GM23338 (cell line): Measurements from ENCODE around the gene PKD1L1. TPM values are rescaled to one million over a fixed set of nuclear protein-coding genes. Genes with fewer than 3 reads are reported as not detected.

Experiments
- ATAC-seq: fragments of 200-7000 bp; cut with Tn5 transposase; 3 replicates; pipeline ENCODE4 v1.9.1; 2020
- DNase-seq: peaks from one replicate; pipeline ENCODE4 v3.0.0-alpha.2; 2015; ENCODE audit warnings: low spot score
- H2AFZ ChIP-seq: fragments of 200-600 bp; sonication (generic); 2 replicates; pipeline ENCODE4 v1.8.0; 2016; ENCODE audit warnings: antibody characterized with exemption, mild to moderate bottlenecking, moderate library complexity
- H3F3A ChIP-seq: fragments of 200-600 bp; sonication (generic); replicated peaks from 2 replicates; pipeline ENCODE4 v1.8.0; 2017; ENCODE audit warnings: antibody characterized with exemption, mixed run types, low read depth
- H3K27ac ChIP-seq: fragments of 200-600 bp; sonication (generic); 2 replicates; pipeline ENCODE4 v1.6.1; 2016; ENCODE audit warnings: low read depth
- H3K27me3 ChIP-seq: fragments of 200-600 bp; sonication (generic); 2 replicates; pipeline ENCODE4 v1.8.0; 2016; ENCODE audit warnings: mild to moderate bottlenecking, mixed run types, moderate library complexity; ENCODE audit not compliant: insufficient read depth
- H3K36me3 ChIP-seq: fragments of 200-600 bp; sonication (generic); 2 replicates; pipeline ENCODE4 v1.8.0; 2016; ENCODE audit warnings: mild to moderate bottlenecking; ENCODE audit not compliant: insufficient read depth
- H3K4me1 ChIP-seq: fragments of 200-600 bp; sonication (generic); 2 replicates; pipeline ENCODE4 v1.8.0; 2016; ENCODE audit warnings: mild to moderate bottlenecking, moderate library complexity; ENCODE audit not compliant: insufficient read depth
- H3K4me2 ChIP-seq: fragments of 200-600 bp; sonication (generic); 2 replicates; pipeline ENCODE4 v1.7.1; 2017; ENCODE audit warnings: mixed run types
- H3K4me3 ChIP-seq: fragments of 200-600 bp; sonication (generic); 2 replicates; pipeline ENCODE4 v1.6.1; 2016; ENCODE audit warnings: mixed run types
- H3K79me2 ChIP-seq: fragments of 200-600 bp; sonication (generic); replicated peaks from 2 replicates; pipeline ENCODE4 v1.8.0; 2017; ENCODE audit warnings: mild to moderate bottlenecking; ENCODE audit not compliant: insufficient read depth
- H3K9me2 ChIP-seq: fragments of 200-600 bp; sonication (generic); 2 replicates; pipeline ENCODE4 v1.8.0; 2017; ENCODE audit not compliant: insufficient read depth
- H4K20me1 ChIP-seq: fragments of 200-600 bp; sonication (generic); replicated peaks from 2 replicates; pipeline ENCODE4 v1.8.0; 2017; ENCODE audit warnings: mild to moderate bottlenecking; ENCODE audit not compliant: insufficient read depth
- H3K27ac Mint-ChIP-seq: 2 replicates; pipeline ENCODE4 v1.8.0; 2020; ENCODE audit warnings: inconsistent platforms, mild to moderate bottlenecking, moderate library complexity, mixed read lengths
- H3K27me3 Mint-ChIP-seq: 3 replicates; pipeline ENCODE4 v1.8.0; 2022; ENCODE audit warnings: low read depth, mild to moderate bottlenecking, moderate library complexity, mixed read lengths, inconsistent platforms; ENCODE audit not compliant: insufficient read depth, poor library complexity
- H3K36me3 Mint-ChIP-seq: 3 replicates; pipeline ENCODE4 v1.8.0; 2021; ENCODE audit warnings: low read depth, mild to moderate bottlenecking, inconsistent platforms, moderate library complexity, mixed read lengths
- H3K4me1 Mint-ChIP-seq: 3 replicates; pipeline ENCODE4 v1.8.0; 2020; ENCODE audit warnings: mild to moderate bottlenecking, inconsistent platforms, mixed read lengths
- H3K4me3 Mint-ChIP-seq: 3 replicates; pipeline ENCODE4 v1.8.0; 2021; ENCODE audit warnings: moderate library complexity, mild to moderate bottlenecking, inconsistent platforms, mixed read lengths
- H3K9me3 Mint-ChIP-seq: 3 replicates; pipeline ENCODE4 v1.8.0; 2020; ENCODE audit warnings: moderate library complexity, mild to moderate bottlenecking, inconsistent platforms, mixed read lengths
- CREB1 ChIP-seq: fragments of 250-450 bp; sonication (Bioruptor Pico); IDR thresholded peaks from 2 replicates; pipeline ENCODE4 v1.5.0; 2020; ENCODE audit warnings: low read depth, mild to moderate bottlenecking, moderate library complexity
- ETS1 ChIP-seq: IDR thresholded peaks from 2 replicates; pipeline ENCODE4 v1.6.1; 2016; ENCODE audit warnings: antibody characterized with exemption
- EZH2 ChIP-seq: fragments of 200-600 bp; sonication (generic); IDR thresholded peaks from one replicate; pipeline ENCODE4 v1.8.0; 2017; ENCODE audit warnings: antibody characterized with exemption, mild to moderate bottlenecking, low read depth; ENCODE audit not compliant: unreplicated experiment
- EZH2phosphoT487 ChIP-seq: fragments of 200-600 bp; sonication (generic); IDR thresholded peaks from one replicate; pipeline ENCODE4 v1.8.1; 2018; ENCODE audit warnings: antibody characterized with exemption; ENCODE audit not compliant: unreplicated experiment
- JUNB ChIP-seq: IDR thresholded peaks from one replicate; pipeline ENCODE4 v1.6.1; 2016; ENCODE audit warnings: antibody characterized with exemption; ENCODE audit not compliant: unreplicated experiment
- POLR2AphosphoS5 ChIP-seq: IDR thresholded peaks from 2 replicates; pipeline ENCODE4 v1.6.1; 2016; ENCODE audit warnings: antibody characterized with exemption, low read depth
- REST ChIP-seq: IDR thresholded peaks from one replicate; pipeline ENCODE4 v1.6.1; 2018; ENCODE audit warnings: antibody characterized with exemption; ENCODE audit not compliant: unreplicated experiment
- STAT1 ChIP-seq: IDR thresholded peaks from one replicate; pipeline ENCODE4 v1.6.1; 2016; ENCODE audit warnings: antibody characterized with exemption; ENCODE audit not compliant: unreplicated experiment
- ZNF114 ChIP-seq: fragments of 250-450 bp; sonication (Bioruptor Pico); IDR thresholded peaks from 2 replicates; pipeline ENCODE4 v1.5.0; 2020; ENCODE audit warnings: mild to moderate bottlenecking, moderate library complexity
- ZNF331 ChIP-seq: fragments of 250-450 bp; sonication (Bioruptor Pico); IDR thresholded peaks from 2 replicates; pipeline ENCODE4 v1.5.0; 2020; ENCODE audit warnings: low read depth, mild to moderate bottlenecking, moderate library complexity
- ZNF462 ChIP-seq: fragments of 250-450 bp; sonication (Bioruptor Pico); IDR thresholded peaks from 2 replicates; pipeline ENCODE4 v1.5.0; 2020; ENCODE audit warnings: mild to moderate bottlenecking, moderate library complexity
- polyA plus RNA-seq: library from polyadenylated mRNA; unstranded; fragments of >200 nt; fragmentation: Nextera tagmentation; extraction: Ambion mirVana; gene quantifications from 2 replicates; pipeline ENCODE4 v1.2.1, GENCODE V29; 2016
- total RNA-seq: library from RNA; depleted of rRNA; stranded (reverse); fragments of >200 nt; shearing (Covaris generic); gene quantifications from 2 replicates; pipeline ENCODE4 v1.2.3, GENCODE V29; 2014

Gene PKD1L1
- total and polyA plus RNA-seq, 2 experiments from 2014 or later: 0.03 TPM; not detected in 1

- Histone ChIP-seq H3K79me2 (no peaks in the 10 kb centered on the region), H3K4me2 (no peak overlapping the region)
Measured at GRCh38 chr7:47807126-47807525, 141.1 kb downstream of the PKD1L1 start.

More at GRCh38 chr7:47807126-47807525, 141.1 kb downstream of the PKD1L1 start:
- Mint-ChIP-seq H3K36me3 (no peaks in the 10 kb centered on the region), H3K27ac (no peak overlapping the region), H3K27me3 (peaks cover 5% of the 10 kb centered on the region), H3K9me3 (no peaks in the 10 kb centered on the region), H3K4me1 (no peaks in the 10 kb centered on the region), H3K4me3 (no peak overlapping the region)
- H4K20me1 ChIP-seq: no peaks in the 10 kb centered on the region
- no peak for TF ChIP-seq EZH2phosphoT487
- TF ChIP-seq REST: no peak
- TF ChIP-seq EZH2: no peak
- TF ChIP-seq POLR2AphosphoS5: no peak
- no peak for TF ChIP-seq STAT1
- TF ChIP-seq ETS1: no peak
- no peak for TF ChIP-seq CREB1
- TF ChIP-seq JUNB: no peak
- no peak for TF ChIP-seq ZNF114 (CRISPR knock-in tag)
- no peak for TF ChIP-seq ZNF331 (CRISPR knock-in tag)
- TF ChIP-seq ZNF462 (CRISPR knock-in tag): no peak
- DNase-seq: no peak
- H3K9me2 ChIP-seq: no peaks in the 10 kb centered on the region
- H2AFZ ChIP-seq: no peak overlapping the region
- no peak for ATAC-seq
- no peaks in the 10 kb centered on the region for H3K27me3 ChIP-seq
- no peaks in the 10 kb centered on the region for H3K36me3 ChIP-seq
- H3K4me3 ChIP-seq: no peak overlapping the region
- H3K4me1 ChIP-seq: no peaks in the 10 kb centered on the region
- no peak overlapping the region for H3K27ac ChIP-seq
- no peaks in the 10 kb centered on the region for H3F3A ChIP-seq
